GM19023 (cell line): ENCODE data around the gene MRPS23.

Source experiments
- ATAC-seq: cut with Tn5 transposase; IDR thresholded peaks from one replicate; pipeline ENCODE4 v1.9.1; 2021; ENCODE audit warnings: mild to moderate bottlenecking, moderate library complexity; ENCODE audit not compliant: unreplicated experiment

MRPS23 gene

GRCh38 chr17:57849874-57850754 lies at the start of gene MRPS23:
Gene MRPS23, minus strand, starts transcription at chr17:57850044. Its CDS starts 34 bp downstream, at chr17:57850010.
- peak; percentile 95 for ATAC-seq

- ATAC-seq: no peak
Observed at GRCh38 chr17:57899391-57899790, 49.5 kb upstream of the MRPS23 start.

GRCh38 chr17:57898487-57899311 lies 48.9 kb upstream of the MRPS23 start:
- no peak for ATAC-seq

GRCh38 chr17:57895382-57896060 lies 45.7 kb upstream of the MRPS23 start:
- no peak for ATAC-seq

GRCh38 chr17:57894848-57895247 lies 45.0 kb upstream of the MRPS23 start:
- ATAC-seq: no peak

GRCh38 chr17:57892820-57893595 lies 43.2 kb upstream of the MRPS23 start:
- ATAC-seq: no peak

GRCh38 chr17:57892146-57892819 lies 42.4 kb upstream of the MRPS23 start:
- peak; percentile 52 for ATAC-seq

GRCh38 chr17:57890857-57891232 lies 41.0 kb upstream of the MRPS23 start:
- ATAC-seq: no peak

GRCh38 chr17:57889892-57890856 lies 40.3 kb upstream of the MRPS23 start:
- no peak for ATAC-seq

- no peak for ATAC-seq
Observed at GRCh38 chr17:57889252-57889651, 39.4 kb upstream of the MRPS23 start.

GRCh38 chr17:57888311-57889216 lies 38.7 kb upstream of the MRPS23 start:
- ATAC-seq: no peak

GRCh38 chr17:57887161-57887560 lies 37.3 kb upstream of the MRPS23 start:
- no peak for ATAC-seq

- ATAC-seq: no peak
Observed at GRCh38 chr17:57886020-57886419, 36.2 kb upstream of the MRPS23 start.

- no peak for ATAC-seq
Observed at GRCh38 chr17:57885148-57885915, 35.5 kb upstream of the MRPS23 start.

GRCh38 chr17:57881783-57882351 lies 32.0 kb upstream of the MRPS23 start:
- no peak for ATAC-seq

GRCh38 chr17:57881143-57881542 lies 31.3 kb upstream of the MRPS23 start:
- no peak for ATAC-seq

- ATAC-seq: no peak
Observed at GRCh38 chr17:57880086-57880456, 30.2 kb upstream of the MRPS23 start.
